NCI-H187 (cell line): ENCODE measurements around the gene ANO9.

Experiments
- DNase-seq, 2 experiments: peaks; one replicate each; lab custom pipeline; 2025; lab: John Stamatoyannopoulos, UW

ANO9 gene

GRCh38 chr11:368414-369335, 73.1 kb downstream of the ANO9 start:
- DNase-seq: no peak

- no peak for DNase-seq
Measured at GRCh38 chr11:367956-368413, 73.8 kb downstream of the ANO9 start.
